ENCODE data around the gene OSGEPL1.
"Not testable (repeated sequence)": the region's sequence is repeated elsewhere in the genome, so short reads cannot be mapped to it uniquely, and the experiment has no call there.

Gene OSGEPL1, protein sequence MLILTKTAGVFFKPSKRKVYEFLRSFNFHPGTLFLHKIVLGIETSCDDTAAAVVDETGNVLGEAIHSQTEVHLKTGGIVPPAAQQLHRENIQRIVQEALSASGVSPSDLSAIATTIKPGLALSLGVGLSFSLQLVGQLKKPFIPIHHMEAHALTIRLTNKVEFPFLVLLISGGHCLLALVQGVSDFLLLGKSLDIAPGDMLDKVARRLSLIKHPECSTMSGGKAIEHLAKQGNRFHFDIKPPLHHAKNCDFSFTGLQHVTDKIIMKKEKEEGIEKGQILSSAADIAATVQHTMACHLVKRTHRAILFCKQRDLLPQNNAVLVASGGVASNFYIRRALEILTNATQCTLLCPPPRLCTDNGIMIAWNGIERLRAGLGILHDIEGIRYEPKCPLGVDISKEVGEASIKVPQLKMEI

DNA sequence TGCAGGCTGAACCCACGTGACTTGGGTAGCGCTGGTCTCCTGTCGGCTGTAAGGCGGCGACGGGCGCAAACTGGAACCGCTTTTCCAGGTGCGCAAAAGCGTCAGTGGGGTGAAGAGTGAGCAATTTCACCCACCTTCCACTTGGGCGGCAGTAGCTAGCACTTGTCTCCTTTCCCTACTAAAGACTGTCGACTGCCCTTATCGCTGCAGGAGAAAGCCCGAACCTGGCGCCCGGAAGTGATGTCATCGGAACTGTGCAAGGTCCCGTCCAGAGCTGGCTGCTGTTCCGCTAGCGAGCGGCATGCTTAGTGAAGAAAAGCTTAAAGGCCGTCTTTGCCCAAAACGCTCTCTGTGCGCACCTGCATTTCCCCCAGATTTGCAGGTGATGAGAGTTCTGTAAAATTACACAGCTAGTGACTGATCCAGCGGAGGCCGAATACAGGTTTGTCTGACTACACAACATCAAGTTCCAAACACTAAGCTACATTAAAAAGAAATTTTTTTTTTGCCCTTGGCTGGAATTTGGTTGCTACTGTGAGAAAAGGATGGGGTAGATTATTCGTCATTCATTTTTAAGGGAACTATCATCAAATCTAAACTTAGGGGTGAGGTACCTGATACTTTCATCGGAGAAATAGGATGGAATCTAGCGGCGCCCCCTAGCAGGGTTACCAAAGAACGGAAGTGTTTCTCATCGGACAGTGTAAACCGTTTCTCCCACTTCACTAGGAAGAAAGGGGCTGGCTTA, at the start of gene OSGEPL1:
Gene OSGEPL1 (minus strand): TSS at position 242 of the 748 bp plus-strand sequence. CDS start 1,152 bp downstream, outside the sequence.
- DNase-seq = peak; percentile 94

- DNase-seq = no peak
Measured at GRCh38 chr2:189803431-189803830, 40.8 kb upstream of the OSGEPL1 start.

DNA sequence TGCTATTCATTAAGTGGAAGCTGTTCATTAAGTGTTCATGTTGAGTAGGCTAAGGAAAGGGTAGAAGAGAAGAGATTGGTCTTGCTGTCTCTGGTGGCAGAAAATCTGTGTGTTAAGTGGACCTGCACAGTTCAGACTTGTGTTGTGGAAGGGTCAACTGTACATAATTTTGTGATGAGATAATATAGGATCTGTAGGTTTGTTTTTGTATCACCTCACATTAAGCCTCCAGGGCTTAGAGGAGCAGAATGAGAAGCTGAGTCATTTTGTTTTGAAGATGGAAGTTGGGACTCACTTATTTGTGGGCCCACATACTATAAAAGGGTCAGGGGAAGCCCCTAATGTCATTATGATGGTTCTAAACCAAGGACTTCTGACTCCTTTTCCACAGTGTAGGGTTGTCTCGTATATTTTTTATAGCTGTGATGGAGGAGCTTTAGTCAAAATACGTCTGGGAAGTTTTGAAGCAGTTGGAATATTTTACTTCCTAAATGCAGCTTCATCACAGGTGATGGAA, 39.9 kb upstream of the OSGEPL1 start:
- DNase-seq = no peak

- DNase-seq = no peak
Measured at GRCh38 chr2:189799531-189799930, 36.9 kb upstream of the OSGEPL1 start.

- no peak for DNase-seq
Measured at GRCh38 chr2:189799030-189799331, 36.4 kb upstream of the OSGEPL1 start.

DNA sequence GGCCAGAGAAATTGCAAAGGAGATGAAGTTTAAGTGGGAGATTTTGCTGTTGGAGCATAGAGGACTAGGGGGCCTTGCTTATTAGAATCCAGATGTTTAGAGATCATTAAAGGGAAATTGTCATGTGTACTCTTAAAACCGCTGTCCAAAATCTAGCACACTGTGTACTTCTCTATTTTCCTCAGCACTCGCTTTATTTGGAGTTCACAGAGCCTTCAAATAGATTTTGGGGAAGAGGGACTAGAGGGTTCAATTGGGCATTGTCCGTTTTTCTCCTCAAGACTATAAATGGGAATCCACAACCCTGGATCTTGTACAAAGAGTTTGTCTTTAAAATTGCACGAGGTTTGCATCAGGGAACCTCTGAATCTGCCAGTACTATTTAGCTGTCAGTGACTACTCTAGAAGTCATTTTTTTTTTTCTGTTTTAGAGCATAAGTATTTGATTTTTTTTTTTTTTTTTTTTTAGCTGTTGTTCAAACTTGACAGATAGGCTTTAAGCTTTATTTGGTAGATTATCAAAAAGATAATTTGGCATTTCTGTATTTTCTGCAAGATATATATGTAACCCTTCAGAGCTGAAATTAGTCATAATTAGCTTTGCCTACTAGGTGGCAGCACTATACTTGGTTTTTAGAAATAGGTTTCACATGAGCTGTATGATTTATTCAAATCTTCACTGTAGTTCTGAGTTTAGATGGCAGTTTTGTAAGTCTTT, 35.9 kb upstream of the OSGEPL1 start:
- peak; percentile 31 for DNase-seq

GRCh38 chr2:189797902-189798301, 35.3 kb upstream of the OSGEPL1 start:
- no peak for DNase-seq

GRCh38 chr2:189794310-189794709, 31.7 kb upstream of the OSGEPL1 start:
- no peak for DNase-seq

- DNase-seq = peak; percentile 64
Measured at GRCh38 chr2:189791338-189792042, 28.9 kb upstream of the OSGEPL1 start.

- DNase-seq = peak; percentile 94
Measured at GRCh38 chr2:189783927-189784867, 21.6 kb upstream of the OSGEPL1 start, which contains the start of the genes ORMDL1 and PMS1. Gene ORMDL1 (minus strand): TSS chr2:189784339. CDS start chr2:189782595, 1,744 bp downstream. Gene PMS1 (plus strand): TSS chr2:189784450. CDS start chr2:189791810, 7,360 bp downstream.

- DNase-seq = peak; percentile 49
Measured at GRCh38 chr2:189783451-189783926, 20.9 kb upstream of the OSGEPL1 start.

GRCh38 chr2:189782221-189782671, 19.7 kb upstream of the OSGEPL1 start:
- no peak for DNase-seq

DNA sequence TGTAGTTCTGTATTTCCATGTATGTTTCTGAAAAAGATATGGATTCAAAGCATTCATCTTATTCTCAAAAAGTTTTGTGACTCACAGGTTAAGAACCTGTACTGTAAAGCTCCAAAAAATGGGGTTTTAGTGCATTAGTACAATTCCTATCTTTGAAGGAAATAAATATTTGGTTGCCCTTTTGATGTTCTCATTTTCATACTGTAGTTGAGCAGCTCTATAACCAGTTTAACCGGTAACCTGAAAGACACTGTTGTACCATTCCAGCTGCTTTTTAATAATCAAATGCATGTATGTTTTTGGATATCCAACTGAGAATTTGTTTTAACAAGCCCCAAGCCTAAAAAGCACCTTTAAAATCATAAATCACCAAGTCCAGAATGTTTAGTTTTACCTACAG, 9.6 kb upstream of the OSGEPL1 start:
- DNase-seq = no peak

GRCh38 chr2:189770590-189771322, 8.2 kb upstream of the OSGEPL1 start:
- DNase-seq = no peak

GRCh38 chr2:189763908-189764661, 1.5 kb upstream of the OSGEPL1 start:
- DNase-seq = no peak

DNA sequence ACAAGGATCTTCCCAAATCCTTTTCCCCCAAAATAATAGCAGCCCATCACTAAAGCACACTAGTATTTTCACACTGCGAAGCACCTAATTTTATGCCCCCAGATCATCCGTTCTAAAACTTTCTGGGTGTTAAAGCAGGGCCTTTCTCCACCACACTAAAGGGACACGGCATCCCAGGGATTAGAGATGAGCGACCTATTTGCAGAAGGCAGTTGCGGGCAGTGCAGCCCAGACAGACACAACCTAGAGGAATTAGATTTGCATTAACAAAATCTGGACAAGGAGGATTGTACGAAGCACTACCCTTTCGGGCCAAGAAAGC, 402 bp downstream of the OSGEPL1 start:
- DNase-seq = no peak

- DNase-seq = not testable (repeated sequence)
Measured at GRCh38 chr2:189760154-189760553, 2.4 kb downstream of the OSGEPL1 start.

- DNase-seq = no peak
Measured at GRCh38 chr2:189756311-189756952, 6.2 kb downstream of the OSGEPL1 start.

GRCh38 chr2:189751080-189751658, 11.4 kb downstream of the OSGEPL1 start:
- peak; percentile 60 for DNase-seq

Measured in CD4-positive, alpha-beta T cell treated with Interleukin-17A for 1 hour (primary cell).